Measurements from ENCODE around the gene RBM20. TPM values are rescaled to one million over a fixed set of nuclear protein-coding genes. Genes with fewer than 3 reads are reported as not detected.

Gene RBM20
- polyA plus RNA-seq, 1 donor = 5.3 TPM

- DNase-seq = peak; percentile 100
Observed at GRCh38 chr10:110871298-110872084, 227.4 kb downstream of the RBM20 start, which contains the start of gene PDCD4. Gene PDCD4, plus strand, starts transcription at chr10:110871928. Its CDS starts 4,100 bp downstream, at chr10:110876028.

- DNase-seq = peak; percentile 80
Observed at GRCh38 chr10:110872145-110872983, 228.2 kb downstream of the RBM20 start.

DNA sequence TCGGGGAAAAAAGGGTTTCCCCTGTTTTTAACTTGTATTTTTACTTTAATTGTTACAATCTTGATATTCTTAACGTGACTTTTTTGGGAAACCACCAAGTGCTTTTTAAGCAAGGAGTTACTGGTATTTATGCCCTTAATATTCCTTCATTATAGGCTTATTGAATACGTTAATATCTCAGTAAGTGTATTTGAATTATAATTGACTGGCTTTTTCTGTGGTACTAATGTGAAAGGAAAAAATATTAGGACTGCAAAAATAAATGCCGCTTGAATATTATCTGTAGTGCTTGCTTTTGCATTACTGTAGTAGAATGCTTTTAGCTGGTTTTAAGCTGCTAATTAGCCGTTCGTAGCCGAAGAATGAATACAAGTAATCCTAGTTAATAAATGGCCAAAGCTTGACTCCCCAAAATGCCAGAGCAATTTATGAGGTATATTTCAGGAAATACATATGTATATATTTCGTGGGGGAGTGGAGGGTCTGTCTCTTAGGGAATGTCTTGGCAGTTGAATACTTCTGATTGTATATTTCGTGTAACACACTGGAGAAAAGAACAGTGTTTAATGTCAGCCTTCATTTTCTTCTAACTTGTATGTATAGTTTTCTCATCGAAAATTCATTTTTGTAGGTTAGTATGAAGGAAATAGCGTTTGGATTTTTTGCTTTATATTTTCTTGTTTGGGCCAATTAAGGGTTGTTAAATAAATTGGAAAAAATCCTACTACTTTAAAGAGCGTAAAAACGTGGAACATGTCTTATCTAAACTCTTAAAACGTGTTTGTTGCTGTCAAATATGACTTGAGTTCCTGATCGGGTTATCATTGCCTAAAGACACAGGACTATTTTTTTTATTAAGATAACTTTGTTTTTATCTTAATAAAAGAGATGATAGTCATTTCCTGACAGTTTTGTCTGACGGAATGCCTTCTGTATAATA is 229.1 kb downstream of the RBM20 start:
- DNase-seq = peak; percentile 27

DNA sequence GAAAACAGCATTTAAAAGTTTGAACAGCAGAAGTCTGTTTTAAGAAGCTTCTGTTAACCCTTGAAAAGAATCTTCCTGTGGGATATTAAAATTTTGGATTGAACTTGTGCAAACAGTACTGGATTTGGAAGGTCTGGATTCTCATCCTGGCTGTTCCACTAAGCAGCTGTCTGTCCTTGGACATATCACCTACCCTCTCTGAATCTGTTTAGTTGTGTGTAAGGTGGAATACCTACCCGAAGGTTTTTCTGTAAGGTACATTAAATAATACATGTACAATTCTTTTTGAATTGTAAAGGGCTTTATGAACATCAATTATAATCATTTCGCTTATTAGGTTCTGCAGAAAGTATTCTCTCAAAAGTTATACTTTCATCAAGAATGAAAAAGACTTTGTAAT is 229.8 kb downstream of the RBM20 start:
- no peak for DNase-seq

DNA sequence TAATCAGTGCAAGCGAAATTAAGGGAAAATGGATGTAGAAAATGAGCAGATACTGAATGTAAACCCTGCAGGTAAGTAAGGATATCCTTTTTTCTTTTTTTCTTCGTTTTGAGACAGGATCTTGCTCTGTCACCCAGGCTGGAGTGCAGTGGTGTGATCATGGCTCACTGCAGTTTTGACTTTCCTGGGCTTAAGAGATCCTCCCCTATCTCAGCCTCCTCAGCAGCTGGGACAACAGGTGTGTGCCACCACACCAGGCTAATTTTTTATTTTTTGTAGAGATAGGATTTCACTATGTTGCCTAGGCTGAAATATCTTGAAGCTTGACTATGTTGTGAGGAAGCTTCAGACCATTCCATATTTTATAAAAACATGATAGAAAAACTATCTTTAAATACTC is 231.9 kb downstream of the RBM20 start:
- no peak for DNase-seq

- no peak for DNase-seq
Observed at GRCh38 chr10:110876788-110877187, 232.7 kb downstream of the RBM20 start.

DNA sequence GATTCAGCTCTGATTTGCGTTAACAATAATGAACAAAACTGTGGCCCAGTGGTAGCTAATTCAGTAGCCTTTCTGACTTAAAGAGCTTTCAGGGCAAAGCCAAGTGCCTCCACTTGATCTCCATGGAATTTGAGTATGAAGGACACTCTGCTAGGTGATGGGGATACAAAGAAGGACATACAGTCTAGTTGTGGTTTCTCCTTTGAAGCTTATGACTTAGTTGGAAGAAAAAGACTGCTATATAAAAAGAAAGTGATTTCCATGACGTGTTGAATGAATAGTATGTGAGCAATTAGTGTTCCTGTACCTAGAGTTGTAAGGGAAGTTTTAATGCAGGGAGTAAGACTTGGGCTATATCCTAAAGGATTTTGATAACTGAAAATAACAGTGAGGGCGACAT is 235.9 kb downstream of the RBM20 start:
- no peak for DNase-seq

DNA sequence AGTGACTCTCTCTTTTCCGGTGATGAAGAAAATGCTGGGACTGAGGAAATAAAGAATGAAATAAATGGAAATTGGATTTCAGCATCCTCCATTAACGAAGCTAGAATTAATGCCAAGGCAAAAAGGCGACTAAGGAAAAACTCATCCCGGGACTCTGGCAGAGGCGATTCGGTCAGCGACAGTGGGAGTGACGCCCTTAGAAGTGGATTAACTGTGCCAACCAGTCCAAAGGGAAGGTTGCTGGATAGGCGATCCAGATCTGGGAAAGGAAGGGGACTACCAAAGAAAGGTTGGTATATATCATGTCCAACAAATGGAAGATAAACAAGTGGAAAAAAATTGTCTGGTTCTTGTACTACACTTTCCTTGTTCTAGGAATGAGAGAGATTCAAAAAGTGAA is 237.1 kb downstream of the RBM20 start:
- no peak for DNase-seq

DNA sequence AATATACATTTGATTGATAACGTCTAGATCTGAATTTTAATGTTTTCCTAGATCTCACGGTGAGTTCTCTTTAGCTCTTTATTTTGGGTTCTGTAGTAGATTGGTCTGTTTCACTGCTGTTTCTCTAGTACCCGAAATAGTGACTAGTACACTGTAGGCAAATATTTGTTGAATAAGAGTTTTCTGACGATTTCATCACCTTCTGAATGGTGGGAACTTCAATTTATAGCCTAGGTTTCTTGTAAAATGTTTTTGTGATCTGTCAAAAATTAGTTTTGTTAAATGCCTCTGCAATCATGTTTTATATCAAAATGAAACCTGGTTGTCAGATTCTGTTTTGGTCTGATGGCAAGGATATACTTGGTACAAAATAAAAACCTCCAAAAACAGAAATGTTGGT is 237.8 kb downstream of the RBM20 start:
- no peak for DNase-seq

- no peak for DNase-seq
Observed at GRCh38 chr10:110883924-110884323, 239.8 kb downstream of the RBM20 start.

- no peak for DNase-seq
Observed at GRCh38 chr10:110885932-110886674, 242.0 kb downstream of the RBM20 start.

GRCh38 chr10:110887560-110887959 is 243.4 kb downstream of the RBM20 start:
- DNase-seq = no peak

Other genes starting within 250 kb of the RBM20 start
- 9.2 TPM for gene DUSP5, start 146.4 kb upstream of the RBM20 start, polyA plus RNA-seq (ENCODE audit: insufficient read length)
- gene SMC3, start 76.6 kb upstream of the RBM20 start, polyA plus RNA-seq (ENCODE audit: insufficient read length) = 109 TPM
- 263 TPM for gene PDCD4, start 227.6 kb downstream of the RBM20 start, polyA plus RNA-seq (ENCODE audit: insufficient read length)

Measured in left kidney (tissue), 2 donors.